GM18868 (cell line): ENCODE data around the gene PVALB.

ENCODE experiments used
- ATAC-seq: cut with Tn5 transposase; IDR thresholded peaks from one replicate; pipeline ENCODE4 v1.9.1; 2021; ENCODE audit warnings: mild to moderate bottlenecking, moderate library complexity; ENCODE audit not compliant: unreplicated experiment

Gene PVALB

DNA sequence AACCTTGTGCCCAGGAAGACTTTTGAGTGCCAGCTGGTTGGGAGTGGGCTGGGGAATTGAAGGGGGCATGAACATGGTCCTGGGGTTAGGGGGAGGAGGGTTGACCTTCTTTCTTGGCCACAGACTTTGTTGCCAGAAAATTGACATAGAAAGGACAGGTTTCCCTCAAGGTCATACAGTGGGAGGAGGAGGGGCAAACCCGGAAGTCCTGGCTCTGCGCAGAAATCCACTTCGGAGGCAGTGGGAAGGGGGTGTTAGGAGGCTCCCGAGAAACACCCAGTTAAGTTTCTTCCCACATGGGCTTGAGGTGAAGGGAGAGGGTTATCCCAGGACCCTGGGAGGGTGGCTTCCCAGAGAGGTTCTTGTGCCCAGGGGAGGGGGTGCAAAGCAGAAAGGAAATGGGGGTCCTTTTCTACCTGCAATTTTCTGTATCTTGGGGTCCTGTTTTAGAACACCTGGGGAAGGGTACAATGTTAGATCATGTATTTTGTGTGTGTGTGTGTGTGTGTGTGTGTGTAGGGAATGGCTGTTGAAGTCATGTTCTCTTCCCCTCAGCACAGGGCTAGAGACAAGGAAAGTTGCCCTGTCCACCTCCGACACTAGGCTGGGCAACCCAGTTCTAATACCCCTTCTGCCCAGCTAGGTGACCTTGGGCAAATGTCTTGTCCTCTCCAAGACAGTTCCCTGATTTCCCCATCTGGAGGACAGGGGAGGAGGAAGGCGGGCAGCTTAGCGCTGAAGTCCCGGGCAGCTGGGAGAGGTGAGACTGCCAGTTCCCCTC, 1.1 kb downstream of the PVALB start:
- ATAC-seq = no peak

DNA sequence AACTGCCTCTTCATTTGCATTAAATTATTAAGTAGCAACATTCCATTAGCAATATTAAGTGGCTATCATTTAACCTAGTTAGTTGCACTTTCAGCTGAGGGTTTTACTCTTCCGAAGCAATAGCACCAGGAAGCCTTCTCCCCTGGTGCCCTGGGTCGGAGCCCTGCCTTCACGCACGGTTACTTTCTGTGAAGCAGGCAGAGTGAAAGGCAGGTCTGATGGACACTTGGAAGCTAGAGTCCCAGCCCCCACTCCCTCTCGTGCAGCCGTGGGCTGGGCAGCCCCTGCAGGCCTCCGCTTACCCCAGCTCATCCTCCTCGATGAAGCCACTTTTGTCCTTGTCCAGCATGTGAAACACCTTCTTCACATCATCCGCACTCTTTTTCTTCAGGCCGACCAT, 2.0 kb downstream of the PVALB start:
- no peak for ATAC-seq

DNA sequence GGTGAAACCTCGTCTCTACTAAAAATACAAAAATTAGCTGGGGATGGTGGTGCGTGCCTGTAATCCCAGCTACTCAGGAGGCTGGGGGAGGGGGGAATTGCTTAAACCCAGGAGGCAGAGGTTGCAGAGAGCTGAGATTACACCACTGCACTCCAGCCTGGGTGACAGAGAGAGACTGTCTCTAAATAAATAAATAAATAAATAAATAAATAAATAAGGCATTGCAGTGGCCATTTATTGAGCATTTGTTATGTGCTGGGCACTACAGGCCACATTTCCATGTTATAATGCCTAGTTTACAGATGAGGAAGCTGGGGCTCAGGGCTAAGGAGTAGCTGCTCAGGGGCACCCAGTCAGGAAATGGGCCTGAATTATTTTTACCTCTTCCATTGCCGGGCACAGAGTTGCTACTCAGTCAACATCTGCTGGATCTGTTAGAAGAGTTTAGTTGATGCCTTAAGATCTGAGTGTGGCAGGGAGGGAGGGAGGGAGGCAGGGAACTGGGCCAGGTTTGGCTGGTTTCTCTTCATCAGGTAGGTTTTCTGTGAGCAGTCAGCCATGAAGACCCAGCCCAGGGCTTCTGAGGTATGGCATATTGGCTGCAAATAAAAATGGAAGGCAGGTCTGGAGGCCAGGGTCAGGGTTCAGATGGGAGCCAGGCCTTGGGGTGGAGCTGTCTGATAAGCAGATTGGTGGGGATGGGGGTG, 5.6 kb downstream of the PVALB start:
- no peak for ATAC-seq

DNA sequence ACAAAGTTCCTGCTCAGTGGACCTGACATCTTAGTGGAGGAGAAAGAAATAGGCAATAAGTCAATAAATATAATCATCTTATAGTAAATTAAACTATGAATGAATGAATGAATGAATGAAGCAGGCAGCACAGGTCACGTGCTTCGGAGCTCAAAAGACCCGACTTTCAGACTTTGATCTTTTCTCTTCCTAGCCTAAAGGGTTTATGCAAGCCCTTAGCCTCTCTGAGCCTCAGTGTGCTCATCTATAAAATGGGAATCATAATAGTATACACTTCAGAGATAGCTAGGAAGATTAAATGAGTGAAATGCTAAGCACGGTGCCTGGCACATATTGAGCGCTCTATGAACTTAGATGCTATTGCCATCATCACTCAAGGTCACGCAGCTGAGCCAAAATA, 7.5 kb downstream of the PVALB start:
- no peak for ATAC-seq

DNA sequence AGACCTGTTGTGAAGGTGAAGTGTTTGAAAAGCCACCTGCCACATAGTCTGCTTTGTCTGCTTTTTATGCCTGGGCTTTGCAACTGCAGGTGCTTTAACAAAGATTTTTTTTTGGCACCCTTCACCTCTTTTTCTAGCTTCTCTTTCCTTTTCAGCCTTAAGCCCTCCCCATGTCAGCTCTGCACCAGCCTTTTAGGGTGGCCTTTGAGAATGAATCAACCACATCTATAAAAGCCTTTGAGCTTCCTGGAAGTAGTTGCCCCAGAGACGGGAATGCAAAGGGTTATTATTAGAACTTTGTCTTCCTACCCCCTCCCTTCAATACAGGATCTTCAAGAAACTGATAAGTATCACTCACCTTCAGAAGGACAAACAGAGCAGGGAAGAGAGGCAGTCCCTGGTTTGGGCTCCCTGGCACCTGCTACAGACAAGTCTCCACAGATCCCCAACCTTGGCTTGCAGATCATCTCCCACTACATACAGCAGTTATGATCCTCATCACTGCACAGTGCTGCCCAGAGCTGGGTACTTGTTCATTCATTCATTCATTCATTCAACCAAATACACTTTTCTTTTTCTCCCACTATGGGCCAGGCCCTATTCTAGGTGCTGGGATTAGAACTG, 8.0 kb downstream of the PVALB start:
- ATAC-seq = no peak

GRCh38 chr22:36807627-36808026, 9.2 kb downstream of the PVALB start:
- no peak for ATAC-seq

DNA sequence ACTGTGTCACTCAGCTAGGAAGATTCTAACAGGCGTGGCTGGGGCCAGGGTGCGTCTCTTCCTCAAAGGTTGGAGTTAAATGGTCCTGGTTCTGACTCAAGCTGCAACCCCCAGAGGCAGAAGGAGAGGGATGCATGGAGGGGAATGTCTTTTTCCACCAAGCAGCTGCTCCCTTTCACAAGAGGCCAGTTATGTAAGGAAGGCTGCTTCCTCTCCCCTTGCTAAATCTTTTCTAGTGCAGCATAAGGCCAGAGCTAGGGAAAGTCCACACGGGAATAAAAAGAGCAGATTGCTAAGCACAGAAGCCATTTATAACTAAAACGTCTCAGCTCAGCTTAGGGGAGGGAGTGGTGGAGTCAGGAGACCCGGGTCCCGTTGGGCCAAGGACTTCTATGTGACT, 10.0 kb downstream of the PVALB start:
- ATAC-seq = no peak

DNA sequence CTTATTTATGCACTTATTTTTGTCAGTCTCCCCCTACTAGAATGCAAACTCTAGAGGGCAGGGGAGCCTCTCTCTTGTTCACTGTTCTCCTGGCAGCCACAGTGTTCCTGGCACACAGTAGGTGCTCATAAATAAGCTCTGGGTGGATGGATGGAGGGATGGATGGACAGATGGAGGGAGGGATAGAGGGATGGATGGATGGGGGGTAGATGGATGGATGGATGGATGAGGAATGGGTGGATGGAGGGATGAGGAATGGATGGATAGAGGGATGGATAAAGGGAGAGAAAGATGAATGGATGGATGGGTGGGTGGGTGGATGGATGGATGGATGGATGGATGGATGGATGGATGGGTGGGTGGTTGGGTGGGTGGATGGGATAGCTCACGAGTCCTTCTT, 13.5 kb downstream of the PVALB start:
- ATAC-seq = no peak

DNA sequence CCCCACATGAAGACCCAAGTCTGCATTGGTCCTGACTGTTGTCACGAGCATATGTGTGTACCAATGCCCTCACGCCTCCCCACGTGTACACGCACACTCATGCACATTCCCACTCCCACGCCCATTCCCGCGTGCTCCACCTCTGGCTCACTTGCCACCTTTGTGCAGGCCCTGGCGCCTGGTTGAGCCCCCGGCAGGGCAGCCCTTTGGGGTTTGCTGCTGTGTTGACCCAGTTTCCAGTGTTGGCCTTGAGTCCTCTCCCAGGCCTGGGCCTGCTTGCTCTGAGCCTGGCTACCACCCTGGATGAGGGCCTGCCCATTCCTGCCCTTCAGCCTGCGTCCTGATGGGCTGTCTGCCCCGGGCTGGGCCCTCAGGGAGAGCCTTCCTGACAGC, 18.2 kb downstream of the PVALB start:
- ATAC-seq = no peak

DNA sequence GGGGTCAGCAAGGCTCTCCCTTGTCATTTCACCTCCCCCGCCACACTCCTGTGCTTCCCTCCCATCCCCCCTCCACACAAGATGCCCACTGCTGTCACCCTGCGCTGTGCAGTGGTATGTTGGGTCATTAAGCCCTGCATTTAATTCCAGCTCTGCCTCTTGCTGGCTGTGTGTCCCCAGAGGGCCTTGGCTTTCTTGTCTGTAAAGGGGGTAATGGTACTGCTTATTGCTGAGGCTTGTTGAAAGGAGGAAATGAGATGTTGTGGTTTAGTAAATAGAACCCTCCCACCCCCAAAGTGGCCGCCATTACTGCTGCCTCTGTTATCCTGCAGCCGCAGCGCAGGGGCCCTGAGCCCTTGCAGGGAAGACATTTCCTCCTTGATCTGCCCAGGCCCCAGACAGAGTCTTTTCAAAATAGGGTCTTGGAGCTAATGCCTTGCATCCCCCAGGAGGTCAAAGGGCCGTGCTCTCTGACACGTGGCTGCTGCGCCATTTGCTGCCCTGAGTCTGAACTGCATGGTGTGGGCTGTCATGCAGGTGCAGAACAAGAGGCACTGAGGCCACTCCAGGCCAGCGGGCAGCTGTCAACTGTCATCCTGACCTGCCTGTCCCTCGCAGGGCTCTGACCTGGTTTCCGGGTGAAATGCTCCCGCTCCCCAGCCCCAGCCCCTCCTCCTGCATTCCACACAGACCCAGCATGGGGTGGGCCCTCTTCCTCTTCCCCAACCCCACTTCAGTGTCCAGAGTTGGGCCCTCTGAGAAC, 18.7 kb downstream of the PVALB start:
- ATAC-seq = no peak

GRCh38 chr22:36797374-36797773, 19.5 kb downstream of the PVALB start:
- no peak for ATAC-seq

DNA sequence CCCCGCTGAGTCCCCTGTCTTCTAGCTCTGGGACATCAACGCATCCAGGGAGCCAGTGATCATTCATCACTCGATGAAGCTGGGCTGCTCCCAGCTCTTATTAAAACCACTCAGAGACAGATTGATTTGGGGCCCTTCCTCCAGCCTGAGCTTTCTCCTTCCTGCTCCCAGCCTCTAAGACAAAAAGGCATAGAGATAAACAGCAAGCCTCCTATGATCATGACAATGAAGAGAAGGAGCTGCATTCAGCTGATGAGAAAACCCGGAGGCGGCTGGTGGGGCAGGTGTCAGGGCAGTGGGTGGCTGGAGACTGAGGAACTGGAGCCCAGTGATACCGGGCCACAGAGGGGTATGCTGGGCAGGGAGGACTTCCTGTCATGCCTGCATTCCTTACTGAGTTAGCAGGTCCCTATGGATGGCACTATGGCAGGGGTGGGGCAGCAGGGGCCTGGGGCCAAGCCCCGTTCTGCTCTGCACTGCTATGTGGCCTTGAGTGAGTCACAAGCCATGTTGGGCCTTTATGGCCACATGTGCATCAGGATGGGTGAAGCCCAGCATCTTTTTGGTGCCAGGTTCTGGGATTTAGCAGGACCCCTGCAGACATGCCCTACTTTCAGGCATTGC, 20.2 kb downstream of the PVALB start:
- no peak for ATAC-seq

GRCh38 chr22:36795633-36796032, 21.2 kb downstream of the PVALB start:
- ATAC-seq = no peak

DNA sequence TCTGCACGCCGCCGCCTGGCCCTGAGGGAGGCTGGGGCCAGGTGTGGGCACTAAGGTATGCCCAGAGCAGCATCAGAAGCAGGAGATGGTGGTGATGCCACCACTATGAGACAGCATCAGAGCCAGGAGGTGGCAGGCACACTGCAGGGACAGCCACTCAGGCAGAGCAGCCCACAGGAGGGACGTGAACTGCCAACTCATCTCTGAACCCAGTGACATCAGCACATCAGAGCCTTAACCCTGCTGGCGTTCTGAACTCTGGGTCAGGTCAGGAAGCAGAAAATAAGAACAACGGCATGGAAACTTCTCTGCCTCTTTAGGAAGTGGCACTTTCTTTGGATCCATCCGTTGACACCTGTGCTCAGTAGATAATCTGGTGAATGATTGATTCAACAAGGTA, 26.2 kb downstream of the PVALB start:
- ATAC-seq = no peak

DNA sequence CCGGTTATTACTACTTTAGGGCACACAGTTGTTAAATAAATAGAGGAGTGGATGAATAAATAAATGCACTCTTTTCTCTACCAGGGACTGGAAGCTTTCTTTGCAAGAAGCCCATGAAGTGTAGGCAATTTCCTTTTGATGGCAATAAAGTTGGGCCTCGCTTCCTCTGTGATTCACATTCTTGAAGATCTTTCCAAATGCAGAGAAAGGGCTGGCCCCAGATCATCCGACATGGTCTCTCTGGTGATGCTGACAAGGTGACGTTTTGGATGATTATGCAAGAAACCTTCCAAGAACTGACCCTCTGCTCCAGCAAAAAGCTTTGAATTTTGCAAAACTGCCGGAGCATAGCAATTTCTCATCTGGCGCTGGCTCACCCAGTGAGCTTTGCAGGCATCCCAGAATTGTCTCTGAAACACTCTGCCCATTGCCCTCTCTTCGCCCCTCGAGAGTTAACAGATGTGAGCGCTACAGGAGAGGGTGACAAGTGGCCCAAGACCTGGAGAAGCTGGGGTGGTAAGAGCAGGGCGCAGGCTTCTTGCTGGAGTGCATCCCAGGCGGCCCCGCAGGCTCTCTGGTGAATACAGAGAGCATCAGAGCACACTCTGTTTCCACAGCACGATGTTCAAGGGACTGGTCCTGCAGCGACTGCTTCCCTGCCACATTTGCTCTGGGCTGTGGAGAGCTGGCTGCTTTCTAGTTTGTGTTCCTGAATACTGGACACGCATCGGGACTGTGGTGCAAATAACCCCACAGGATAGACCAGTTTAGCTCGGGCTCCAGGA, 29.4 kb downstream of the PVALB start:
- ATAC-seq = no peak

DNA sequence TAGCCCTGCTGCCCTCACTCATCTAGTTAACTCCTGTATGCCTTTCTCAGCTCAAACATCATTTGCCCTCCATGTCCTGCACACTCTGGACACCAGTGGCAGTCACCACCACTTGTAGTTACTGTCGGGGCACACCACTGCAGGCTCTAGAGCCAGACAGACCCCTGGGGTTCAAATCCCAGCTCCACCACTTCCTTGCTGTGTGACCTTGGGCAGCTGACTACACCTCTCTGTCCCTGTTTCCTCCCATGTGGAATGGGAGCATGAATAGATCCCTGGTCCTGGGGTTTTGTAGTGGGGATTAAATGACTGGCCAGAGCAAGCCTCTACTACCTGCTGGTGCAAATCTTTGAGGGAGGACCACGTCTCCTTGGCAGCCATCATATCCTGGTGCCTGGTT, 33.1 kb downstream of the PVALB start:
- no peak for ATAC-seq

DNA sequence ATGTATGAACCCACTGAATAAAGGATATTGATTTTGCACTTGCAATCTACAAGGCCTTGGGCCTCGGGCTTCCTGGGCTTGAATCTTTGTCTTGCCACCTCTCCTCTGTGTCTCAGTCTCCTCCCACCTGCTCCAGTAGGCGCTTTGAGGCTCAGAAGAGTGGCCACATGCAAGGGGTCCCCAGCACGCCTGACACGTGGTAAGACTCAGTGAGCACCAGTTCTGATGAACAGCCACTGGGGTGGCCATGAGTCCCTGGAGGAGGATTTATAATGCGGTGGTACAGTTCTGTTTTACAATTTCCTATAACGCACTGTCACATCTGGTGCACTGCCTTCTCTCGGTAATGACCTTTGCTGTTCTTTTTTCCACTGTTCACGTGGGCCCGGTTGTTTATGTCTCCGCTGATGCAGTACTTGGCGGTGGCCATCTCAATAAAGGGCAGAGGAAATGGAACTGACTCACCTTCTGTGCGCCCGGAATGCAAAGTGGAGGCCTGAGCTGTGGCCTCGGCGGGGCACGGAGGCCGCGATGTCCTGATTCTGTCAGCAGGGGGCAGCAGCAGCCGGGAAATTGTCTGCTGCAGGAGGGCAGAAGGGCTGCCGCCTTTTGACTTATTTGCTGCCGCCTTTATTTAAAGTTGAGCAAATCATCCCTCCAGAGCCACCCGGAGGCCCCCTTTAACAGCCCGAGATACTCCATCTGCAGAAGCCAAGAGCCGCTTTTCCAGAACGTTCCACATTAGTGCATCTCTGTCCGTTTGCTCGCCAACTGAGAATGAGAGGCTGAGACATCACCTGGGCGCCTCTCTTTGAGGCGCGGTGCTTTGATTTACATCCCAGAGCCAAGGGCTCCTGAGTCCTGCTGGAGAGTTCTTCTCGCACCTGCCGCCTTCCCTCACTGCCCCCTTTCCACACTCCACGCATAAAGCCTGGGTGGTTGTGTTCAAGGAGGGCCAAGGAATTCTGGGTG, 34.9 kb downstream of the PVALB start:
- ATAC-seq = no peak

DNA sequence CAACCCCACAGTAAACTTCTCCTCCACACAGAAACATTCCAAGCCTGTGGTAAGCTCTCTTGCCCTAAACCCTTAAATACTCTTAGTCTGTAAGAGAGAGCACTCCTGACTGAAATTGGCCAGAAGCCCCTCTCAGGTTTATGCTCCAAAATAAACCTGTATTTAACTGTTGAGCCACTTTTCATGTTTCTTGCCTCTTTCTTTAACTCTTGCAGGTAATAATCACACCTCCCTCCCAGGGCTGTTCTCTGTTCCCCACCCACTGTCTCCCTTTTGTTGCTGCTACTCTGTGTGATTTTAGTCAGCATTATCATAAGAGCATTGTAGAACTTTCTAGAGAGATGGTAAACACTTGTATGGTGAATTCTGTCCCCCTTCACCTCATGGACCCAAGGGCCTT, 38.8 kb downstream of the PVALB start:
- no peak for ATAC-seq

DNA sequence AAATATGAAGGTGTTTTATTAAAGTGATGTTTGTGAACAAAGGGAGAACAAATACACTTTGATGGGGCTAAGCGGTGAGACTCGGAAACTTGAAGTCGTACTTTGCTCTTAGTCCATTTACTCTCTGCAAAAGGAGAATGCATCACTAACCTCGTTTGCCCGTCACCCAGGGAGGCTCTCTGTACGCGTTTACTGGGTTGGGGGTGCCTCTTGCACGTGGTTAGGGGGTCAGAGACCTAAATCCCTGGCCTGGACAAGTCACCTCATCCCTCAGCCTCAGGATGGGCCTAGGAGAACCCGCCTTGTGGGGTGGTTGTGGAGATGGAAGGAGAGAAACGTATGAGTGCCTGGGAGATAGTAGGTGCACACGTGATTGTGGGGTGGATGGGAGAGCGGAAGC, 40.1 kb downstream of the PVALB start:
- no peak for ATAC-seq
